T-helper 17 cell (primary cell): ENCODE measurements around the gene SURF4. TPM values are rescaled to one million over a fixed set of nuclear protein-coding genes. Genes with fewer than 3 reads are reported as not detected.
"Not testable (repeated sequence)": the region's sequence is repeated elsewhere in the genome, so short reads cannot be mapped to it uniquely, and the experiment has no call there.

Source experiments
- ATAC-seq: fragments of 150-1000 bp; cut with Tn5 transposase; 2 replicates; pipeline ENCODE4 v1.10.0; 2021; ENCODE audit warnings: mild to moderate bottlenecking, moderate library complexity
- DNase-seq, 3 donors: peaks; one replicate each; pipeline versions ENCODE4 v3.0.0 to v3.0.0-alpha.2; 2020 to 2021
- H3K9me3 ChIP-seq: one replicate; pipeline ENCODE4 v1.7.0; 2013; ENCODE audit warnings: low read length, mild to moderate bottlenecking; ENCODE audit not compliant: control insufficient read depth, poor library complexity, severe bottlenecking
- H3K27ac Mint-ChIP-seq: one replicate; pipeline ENCODE4 v1.8.0; 2022; ENCODE audit warnings: mild to moderate bottlenecking, moderate library complexity, mixed read lengths
- H3K27me3 Mint-ChIP-seq: one replicate; pipeline ENCODE4 v1.8.0; 2022; ENCODE audit warnings: mixed read lengths
- H3K36me3 Mint-ChIP-seq: one replicate; pipeline ENCODE4 v1.8.0; 2022; ENCODE audit warnings: low read depth, mixed read lengths
- H3K4me1 Mint-ChIP-seq: one replicate; pipeline ENCODE4 v1.8.0; 2022; ENCODE audit warnings: mild to moderate bottlenecking, mixed read lengths
- H3K4me3 Mint-ChIP-seq: one replicate; pipeline ENCODE4 v1.8.0; 2022; ENCODE audit warnings: mild to moderate bottlenecking, moderate library complexity, mixed read lengths
- total RNA-seq, 4 donors: library from RNA in 2 of 4; stranded (reverse) in 2 of 4; gene quantifications; one replicate each; pipeline ENCODE4 v1.2.3 and lab custom pipeline; 2022 to 2026

SURF4 gene
- total RNA-seq, 2 donors from 2014 or later: 116 to 124 TPM

- H3K27ac Mint-ChIP-seq, ATAC-seq, H3K27me3 Mint-ChIP-seq, H3K4me3 Mint-ChIP-seq, H3K9me3 ChIP-seq, H3K36me3 Mint-ChIP-seq, DNase-seq: not testable (repeated sequence)
- peaks cover 12% of the 10 kb centered on the region for H3K4me1 Mint-ChIP-seq
These were observed 48.8 kb downstream of the SURF4 start for GRCh38 chr9:133327021-133327420.

GRCh38 chr9:133323991-133324703 lies 51.7 kb downstream of the SURF4 start:
- Mint-ChIP-seq H3K4me1 (peaks cover 4% of the 10 kb centered on the region), H3K27me3 (peaks cover 5% of the 10 kb centered on the region), H3K4me3 (no peak overlapping the region), H3K36me3 (peaks cover 3% of the 10 kb centered on the region), H3K27ac (no peak overlapping the region)
- H3K9me3 ChIP-seq: no peaks in the 10 kb centered on the region
- ATAC-seq: no peak
- no peak for DNase-seq

DNA sequence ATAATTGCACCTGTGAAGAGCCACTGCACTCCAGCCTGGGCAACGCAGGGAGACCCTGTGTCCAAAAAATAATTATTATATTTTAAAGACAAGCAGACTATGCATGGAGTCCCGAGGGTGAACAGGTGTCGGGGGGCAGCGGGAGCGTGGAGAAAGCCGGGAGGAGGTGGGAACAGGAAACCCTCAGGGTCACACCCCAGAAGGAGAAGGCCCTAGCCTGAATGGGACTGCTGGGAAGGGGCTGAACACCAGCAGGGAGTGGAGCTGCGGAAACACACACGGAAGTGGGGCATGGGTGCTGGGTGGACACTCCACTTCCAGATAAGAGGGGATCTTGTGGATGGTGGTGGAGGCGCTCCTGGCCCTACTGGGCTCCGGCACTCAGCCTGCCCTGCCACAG lies 52.6 kb downstream of the SURF4 start:
- ATAC-seq (no peak), DNase-seq (no peak)
- Mint-ChIP-seq H3K4me3 (no peak overlapping the region), H3K27me3 (peaks cover 5% of the 10 kb centered on the region), H3K27ac (no peak overlapping the region), H3K36me3 (peaks cover 3% of the 10 kb centered on the region), H3K4me1 (no peaks in the 10 kb centered on the region)
- H3K9me3 ChIP-seq: no peaks in the 10 kb centered on the region

DNA sequence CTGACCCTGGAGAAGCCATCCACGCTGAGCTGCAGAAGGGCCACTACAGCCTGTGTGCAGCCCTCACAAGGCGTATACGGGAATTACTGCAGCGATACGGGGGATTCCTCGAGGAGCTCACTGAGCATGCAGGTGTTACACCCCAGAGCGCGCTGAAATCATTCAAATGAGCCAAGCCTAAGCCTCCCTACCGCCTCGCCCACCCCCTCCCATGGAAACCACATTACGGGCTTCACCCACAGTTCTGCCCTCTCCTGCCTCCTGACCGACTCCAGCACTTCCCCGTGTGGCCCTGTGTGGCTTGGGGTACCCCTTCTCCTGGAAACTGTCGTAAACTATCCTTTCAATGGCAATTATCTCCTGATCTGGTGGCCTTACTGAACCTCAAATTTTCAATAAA lies 53.2 kb downstream of the SURF4 start:
- H3K36me3 Mint-ChIP-seq: peaks cover 3% of the 10 kb centered on the region
- H3K27ac Mint-ChIP-seq: no peak overlapping the region
- H3K4me1 Mint-ChIP-seq: no peaks in the 10 kb centered on the region
- no peak for ATAC-seq
- H3K4me3 Mint-ChIP-seq: no peak overlapping the region
- DNase-seq: no peak
- H3K27me3 Mint-ChIP-seq: peaks cover 5% of the 10 kb centered on the region
- no peaks in the 10 kb centered on the region for H3K9me3 ChIP-seq

GRCh38 chr9:133321411-133321935 lies 54.4 kb downstream of the SURF4 start:
- Mint-ChIP-seq H3K27ac (no peak overlapping the region), H3K36me3 (peaks cover 3% of the 10 kb centered on the region), H3K4me3 (no peak overlapping the region), H3K27me3 (peaks cover 14% of the 10 kb centered on the region), H3K4me1 (no peaks in the 10 kb centered on the region)
- ATAC-seq: no peak
- no peaks in the 10 kb centered on the region for H3K9me3 ChIP-seq
- DNase-seq: no peak

- no peak for ATAC-seq
- H3K9me3 ChIP-seq: no peaks in the 10 kb centered on the region
- no peak overlapping the region for H3K27ac Mint-ChIP-seq
- H3K4me3 Mint-ChIP-seq: no peak overlapping the region
- no peak for DNase-seq
- H3K4me1 Mint-ChIP-seq: no peaks in the 10 kb centered on the region
- peaks cover 3% of the 10 kb centered on the region for H3K36me3 Mint-ChIP-seq
- peaks cover 14% of the 10 kb centered on the region for H3K27me3 Mint-ChIP-seq
These were observed 55.4 kb downstream of the SURF4 start for GRCh38 chr9:133320421-133320881.

- H3K36me3 Mint-ChIP-seq, DNase-seq, H3K9me3 ChIP-seq, H3K4me1 Mint-ChIP-seq, ATAC-seq, H3K4me3 Mint-ChIP-seq, H3K27ac Mint-ChIP-seq: not testable (repeated sequence)
- peaks cover 14% of the 10 kb centered on the region for H3K27me3 Mint-ChIP-seq
These were observed 58.3 kb downstream of the SURF4 start for GRCh38 chr9:133317551-133317950.

- H3K9me3 ChIP-seq: no peaks in the 10 kb centered on the region
- DNase-seq (no peak), ATAC-seq (no peak)
- Mint-ChIP-seq H3K36me3 (no peaks in the 10 kb centered on the region), H3K4me3 (no peak overlapping the region), H3K27me3 (peaks cover 10% of the 10 kb centered on the region), H3K4me1 (no peaks in the 10 kb centered on the region), H3K27ac (no peak overlapping the region)
These were observed 59.9 kb downstream of the SURF4 start for GRCh38 chr9:133315997-133316396.

Other genes starting within 250 kb of the SURF4 start
- gene GBGT1, start 212.1 kb downstream of the SURF4 start, total RNA-seq: 1 to 10 TPM; 2.2 to 2.3 TPM
- not detected for gene OBP2B, start 166.8 kb downstream of the SURF4 start, total RNA-seq
- 1 to 10 TPM; 2.1 to 3.8 TPM for gene ABO, start 100.9 kb downstream of the SURF4 start, total RNA-seq
- 10 to 100 TPM; 13.6 to 14.0 TPM for gene SURF6, start 39.9 kb downstream of the SURF4 start, total RNA-seq
- gene MED22, start 27.9 kb downstream of the SURF4 start, total RNA-seq: 10 to 100 TPM; 23.4 to 23.6 TPM
- gene RPL7A, start 27.8 kb downstream of the SURF4 start, total RNA-seq: 1,000 to 10,000 TPM; 2,417 to 2,552 TPM
- gene SURF1, start 19.6 kb downstream of the SURF4 start, total RNA-seq: 10 to 100 TPM; 34.9 to 46.9 TPM
- gene SURF2, start 19.5 kb downstream of the SURF4 start, total RNA-seq: 10 to 100 TPM; 14.1 to 16.0 TPM
- gene STKLD1, start 306 bp upstream of the SURF4 start, total RNA-seq: under 1 TPM; 0.72 to 0.81 TPM
- 10 to 100 TPM; 17.0 to 23.4 TPM for gene REXO4, start 42.0 kb upstream of the SURF4 start, total RNA-seq
- gene ADAMTS13, start 46.3 kb upstream of the SURF4 start, total RNA-seq: 1 to 10 TPM; 1.1 to 1.9 TPM
- 1 to 10 TPM; 1.4 to 3.8 TPM for gene CACFD1, start 83.9 kb upstream of the SURF4 start, total RNA-seq
- 1 to 10 TPM; 1.5 to 3.4 TPM for gene SLC2A6, start 103.0 kb upstream of the SURF4 start, total RNA-seq
- gene MYMK, start 148.9 kb upstream of the SURF4 start, total RNA-seq: not detected
- gene ADAMTSL2, start 158.6 kb upstream of the SURF4 start, total RNA-seq: not detected
- not detected for gene FAM163B, start 233.3 kb upstream of the SURF4 start, total RNA-seq